Keratinocyte (primary cell): ENCODE measurements around the gene CACNG7. TPM values are rescaled to one million over a fixed set of nuclear protein-coding genes. Genes with fewer than 3 reads are reported as not detected.

Experiments used
- DNase-seq: peaks from one replicate; pipeline ENCODE4 v3.0.0-alpha.2; 2011; ENCODE audit warnings: low read depth, missing footprints, low spot score
- FAIRE-seq: peaks from 2 replicates; lab custom pipeline; 2011; peaks lifted over from hg19 to GRCh38; lab: Jason Lieb, UNC
- H2AFZ ChIP-seq: 2 replicates; pipeline ENCODE4 v1.6.0; 2012; ENCODE audit warnings: low read length, control low read depth, inconsistent platforms; ENCODE audit not compliant: control insufficient read depth
- H3K27ac ChIP-seq: 2 replicates; pipeline ENCODE4 v1.5.1; 2011; ENCODE audit warnings: low read length; ENCODE audit not compliant: control insufficient read depth, insufficient read depth
- H3K27me3 ChIP-seq: 3 replicates; pipeline ENCODE4 v1.6.0; 2011; ENCODE audit warnings: low read length; ENCODE audit not compliant: control insufficient read depth, insufficient read depth; ENCODE audit errors: extremely low read depth
- H3K36me3 ChIP-seq, 2 experiments: 2 replicates in 1 of 2; 3 replicates in 1 of 2; pipeline ENCODE4 v1.5.1; 2011; ENCODE audit warnings: low read length in 2 of 2, mild to moderate bottlenecking in 1 of 2; ENCODE audit not compliant: control insufficient read depth in 2 of 2, insufficient read depth in 2 of 2; ENCODE audit errors: extremely low read depth in 1 of 2
- H3K4me1 ChIP-seq: 3 replicates; pipeline ENCODE4 v1.5.1; 2011; ENCODE audit warnings: low read length; ENCODE audit not compliant: control insufficient read depth, insufficient read depth; ENCODE audit errors: extremely low read depth
- H3K4me2 ChIP-seq: 3 replicates; pipeline ENCODE4 v1.6.0; 2011; ENCODE audit warnings: low read depth, low read length; ENCODE audit not compliant: control insufficient read depth, insufficient read depth; ENCODE audit errors: extremely low read depth
- H3K4me3 ChIP-seq, 3 experiments: fragments of 200-600 bp in 1 of 3; sonication (generic) in 1 of 3; 2 replicates in 2 of 3; 3 replicates in 1 of 3; pipeline ENCODE4 v1.5.1; 2011 to 2016; ENCODE audit warnings: low read length in 3 of 3, mild to moderate bottlenecking in 3 of 3, control low read depth in 2 of 3, inconsistent platforms in 1 of 3, low read depth in 1 of 3, mixed read lengths in 1 of 3, mixed run types in 1 of 3, moderate library complexity in 1 of 3; ENCODE audit not compliant: control insufficient read depth in 2 of 3, insufficient read depth in 2 of 3; ENCODE audit errors: extremely low read depth in 1 of 3
- H3K79me2 ChIP-seq: 2 replicates; pipeline ENCODE4 v1.6.0; 2012; ENCODE audit warnings: low read length; ENCODE audit not compliant: control insufficient read depth, insufficient read depth
- H3K9ac ChIP-seq: 3 replicates; pipeline ENCODE4 v1.6.0; 2011; ENCODE audit warnings: low read length; ENCODE audit not compliant: control insufficient read depth, insufficient read depth; ENCODE audit errors: extremely low read depth
- H3K9me1 ChIP-seq: 3 replicates; pipeline ENCODE4 v1.6.0; 2011; ENCODE audit warnings: low read length; ENCODE audit not compliant: control insufficient read depth, insufficient read depth; ENCODE audit errors: extremely low read depth
- H3K9me3 ChIP-seq: 2 replicates; pipeline ENCODE4 v1.5.1; 2012; ENCODE audit warnings: low read depth, low read length; ENCODE audit not compliant: control insufficient read depth
- H4K20me1 ChIP-seq: 3 replicates; pipeline ENCODE4 v1.6.0; 2011; ENCODE audit warnings: low read length; ENCODE audit not compliant: control insufficient read depth, insufficient read depth; ENCODE audit errors: extremely low read depth
- CTCF ChIP-seq, 3 experiments: IDR thresholded peaks in 1 of 3; conservative IDR thresholded peaks in 1 of 3; optimal IDR thresholded peaks in 1 of 3; 2 replicates in 2 of 3; 3 replicates in 1 of 3; pipeline versions ENCODE3 to v1.5.1; 2011; ENCODE audit warnings: low read length in 3 of 3, mild to moderate bottlenecking in 3 of 3, moderate library complexity in 2 of 3, control low read depth in 1 of 3, inconsistent platforms in 1 of 3; ENCODE audit not compliant: insufficient read depth in 2 of 3; ENCODE audit errors: extremely low read depth in 1 of 3
- EZH2 ChIP-seq: IDR thresholded peaks from one replicate; pipeline ENCODE4 v1.6.1; 2012; ENCODE audit warnings: inconsistent platforms, mild to moderate bottlenecking, low read length, moderate library complexity
- dilution Hi-C: fragments of 300-500 bp; cut with MboI; formaldehyde crosslinking; loops from one replicate; pipeline ENCODE4 v1.7.0; 2020; ENCODE audit warnings: low sequenced_read_pairs; ENCODE audit not compliant: extremely low pct_ligation_motif_present
- polyA plus RNA-seq, 5 experiments: library from polyadenylated mRNA; depleted of rRNA in 3 of 5; stranded (reverse) in 3 of 5; stranded (forward) in 1 of 5; unstranded in 1 of 5; fragments of >200 nt; gene quantifications; 1 replicate in 1 of 5; 2 replicates in 3 of 5; 3 replicates in 1 of 5; pipeline versions ENCODE4 v1.2.1 to v1.2.3, GENCODE V29; 2011 to 2012; ENCODE audit warnings: missing spikeins in 2 of 5, low read depth in 1 of 5, low replicate concordance in 1 of 5

The CACNG7 gene
- polyA plus RNA-seq, 1 donor (not counting 4 experiments of a cell fraction or from before 2014, with no cell fraction given) = not detected

- no peak overlapping the region for H3K4me2 ChIP-seq
These were observed 68.4 kb downstream of the CACNG7 start for GRCh38 chr19:53977429-53977990.

GRCh38 chr19:53977991-53978731 is 69.1 kb downstream of the CACNG7 start:
- H3K36me3 ChIP-seq = no peaks in the 10 kb centered on the region
- no peaks in the 10 kb centered on the region for H4K20me1 ChIP-seq
- no peak overlapping the region for H3K9ac ChIP-seq
- H3K9me3 ChIP-seq = peaks cover 3% of the 10 kb centered on the region
- H3K27ac ChIP-seq = no peak overlapping the region
- H3K79me2 ChIP-seq = no peaks in the 10 kb centered on the region
- no peak overlapping the region for H3K4me3 ChIP-seq
- no peaks in the 10 kb centered on the region for H3K9me1 ChIP-seq
- H2AFZ ChIP-seq = no peak overlapping the region
- FAIRE-seq (no peak), DNase-seq (no peak)
- no peak overlapping the region for H3K4me2 ChIP-seq
- no peaks in the 10 kb centered on the region for H3K4me1 ChIP-seq
- peaks cover 39% of the 10 kb centered on the region for H3K27me3 ChIP-seq
- dilution Hi-C loops = no loop called here
- TF ChIP-seq CTCF (optimal IDR thresholded peaks at IDR 0.05 in 1 of 3, IDR thresholded peaks at IDR 0.05 in 1 of 3, conservative IDR thresholded peaks at IDR 0.05 in 1 of 3; ENCODE audit: extremely low read depth in 1 of 3, insufficient read depth in 2 of 3, low read length in 3 of 3) (no peak), EZH2 (peak; percentile 66)

More at GRCh38 chr19:53977429-53977990, 68.4 kb downstream of the CACNG7 start:
- no peaks in the 10 kb centered on the region for H3K9me1 ChIP-seq
- no peak overlapping the region for H2AFZ ChIP-seq
- no peaks in the 10 kb centered on the region for H3K79me2 ChIP-seq
- TF ChIP-seq CTCF (optimal IDR thresholded peaks at IDR 0.05 in 1 of 3, IDR thresholded peaks at IDR 0.05 in 1 of 3, conservative IDR thresholded peaks at IDR 0.05 in 1 of 3; ENCODE audit: extremely low read depth in 1 of 3, insufficient read depth in 2 of 3, low read length in 3 of 3) (no peak), EZH2 (no peak)
- H3K9ac ChIP-seq = no peak overlapping the region
- dilution Hi-C loops = no loop called here
- DNase-seq (no peak), FAIRE-seq (peak; percentile 48)
- H3K9me3 ChIP-seq = peaks cover 3% of the 10 kb centered on the region
- no peak overlapping the region for H3K27ac ChIP-seq
- H3K36me3 ChIP-seq = no peaks in the 10 kb centered on the region
- H3K4me3 ChIP-seq = no peak overlapping the region
- H4K20me1 ChIP-seq = no peaks in the 10 kb centered on the region
- H3K27me3 ChIP-seq = peaks cover 39% of the 10 kb centered on the region
- no peaks in the 10 kb centered on the region for H3K4me1 ChIP-seq
